ENCODE results near the gene CHIC2. TPM values are rescaled to one million over a fixed set of nuclear protein-coding genes. Genes with fewer than 3 reads are reported as not detected.

CHIC2 gene
- total RNA-seq, 6 experiments from 2014 or later, result 8.4 to 22.9 (median 15.3) TPM

- no peaks in the 10 kb centered on the region for H3K36me3 ChIP-seq
- intact Hi-C loops (cut with DNase I), result no loop called here
- no peaks in the 10 kb centered on the region for H3K9me3 ChIP-seq
- DNase-seq (no peak), ATAC-seq (no peak)
- no peak overlapping the region for H3K4me3 ChIP-seq
- TF ChIP-seq CTCF (IDR thresholded peaks at IDR 0.05) (no peak), POLR2A (IDR thresholded peaks at IDR 0.05) (no peak)
- WGBS (ENCODE audit: insufficient coverage, low coverage, low lambda C conversion rate, missing lambda C conversion rate), result 83% methylated on average over 1 of the region's 1 CpG
- no peaks in the 10 kb centered on the region for H3K4me1 ChIP-seq
- H3K27ac ChIP-seq, result no peak overlapping the region
- H3K27me3 ChIP-seq, result no peaks in the 10 kb centered on the region
Observed at GRCh38 chr4:53961351-53961750, 103.1 kb downstream of the CHIC2 start.

- Histone ChIP-seq H3K27ac (no peak overlapping the region), H3K36me3 (no peaks in the 10 kb centered on the region), H3K27me3 (no peaks in the 10 kb centered on the region), H3K9me3 (no peaks in the 10 kb centered on the region), H3K4me1 (no peaks in the 10 kb centered on the region), H3K4me3 (no peak overlapping the region)
- no peak for DNase-seq
- intact Hi-C loops (cut with DNase I), result no loop called here
- 73% methylated on average over 3 of the region's 5 CpGs for WGBS (ENCODE audit: insufficient coverage, low coverage, low lambda C conversion rate, missing lambda C conversion rate)
- ATAC-seq, result no peak
- TF ChIP-seq CTCF (IDR thresholded peaks at IDR 0.05) (no peak), POLR2A (IDR thresholded peaks at IDR 0.05) (no peak)
Observed at GRCh38 chr4:53960843-53961242, 103.6 kb downstream of the CHIC2 start.

Small RNA genes within 50 kb of the gene (small RNA-seq; reads per million reads assigned to genes)
- gene AC110792.1 (0 reads per million in 2 experiments), gene AC110792.3 (0 reads per million in 2 experiments)

Other genes with a start within 250 kb of the CHIC2 start
- gene GSX2, start 35.6 kb upstream of the CHIC2 start, total RNA-seq, result not detected
- gene PDGFRA, start 164.7 kb upstream of the CHIC2 start, total RNA-seq, result 10 to 100 TPM in 5 of 6 experiments, 1 to 10 TPM in 1; 7.0 to 32.6 (median 13.6) TPM